Nephron progenitor cell (in vitro differentiated cells): ENCODE results near the gene CLNK.

Source experiments
- DNase-seq: peaks from one replicate; pipeline ENCODE4 v3.0.0; 2021
- H3K27ac Mint-ChIP-seq: 2 replicates; pipeline ENCODE4 v1.8.0; 2021; ENCODE audit warnings: mild to moderate bottlenecking, moderate library complexity, mixed read lengths
- H3K27me3 Mint-ChIP-seq: 2 replicates; pipeline ENCODE4 v1.8.0; 2021; ENCODE audit warnings: mild to moderate bottlenecking, low read depth, mixed read lengths; ENCODE audit not compliant: poor library complexity
- H3K36me3 Mint-ChIP-seq: 2 replicates; pipeline ENCODE4 v1.8.0; 2021; ENCODE audit warnings: low read depth, mixed read lengths
- H3K4me1 Mint-ChIP-seq: 2 replicates; pipeline ENCODE4 v1.8.0; 2021; ENCODE audit warnings: mixed read lengths
- H3K4me3 Mint-ChIP-seq: 2 replicates; pipeline ENCODE4 v1.8.0; 2021; ENCODE audit warnings: mild to moderate bottlenecking, moderate library complexity, mixed read lengths
- H3K9me3 Mint-ChIP-seq: 2 replicates; pipeline ENCODE4 v1.8.0; 2021; ENCODE audit warnings: mild to moderate bottlenecking, moderate library complexity, mixed read lengths
- CTCF ChIP-seq: fragments of 200-600 bp; sonication (generic); IDR thresholded peaks from 2 replicates; pipeline ENCODE4 v1.5.0; 2021; ENCODE audit warnings: antibody characterized with exemption

The CLNK gene

GRCh38 chr4:10535912-10536311 is 148.7 kb downstream of the CLNK start:
- Mint-ChIP-seq H3K4me1 (peaks cover 34% of the 10 kb centered on the region), H3K9me3 (no peaks in the 10 kb centered on the region), H3K36me3 (no peaks in the 10 kb centered on the region), H3K27me3 (no peaks in the 10 kb centered on the region), H3K27ac (no peak overlapping the region), H3K4me3 (no peak overlapping the region)
- DNase-seq, result no peak
- no peak for TF ChIP-seq CTCF

GRCh38 chr4:10534820-10535219 is 149.7 kb downstream of the CLNK start:
- peak overlapping the region; percentile 6 for H3K27ac Mint-ChIP-seq
- no peaks in the 10 kb centered on the region for H3K9me3 Mint-ChIP-seq
- TF ChIP-seq CTCF, result no peak
- H3K4me1 Mint-ChIP-seq, result peaks cover 34% of the 10 kb centered on the region
- no peaks in the 10 kb centered on the region for H3K27me3 Mint-ChIP-seq
- no peak for DNase-seq
- H3K36me3 Mint-ChIP-seq, result no peaks in the 10 kb centered on the region
- no peak overlapping the region for H3K4me3 Mint-ChIP-seq

GRCh38 chr4:10532155-10532554 is 152.4 kb downstream of the CLNK start:
- Mint-ChIP-seq H3K36me3 (no peaks in the 10 kb centered on the region), H3K4me3 (no peak overlapping the region), H3K27me3 (peaks cover 3% of the 10 kb centered on the region), H3K4me1 (peaks cover 34% of the 10 kb centered on the region), H3K9me3 (no peaks in the 10 kb centered on the region), H3K27ac (no peak overlapping the region)
- DNase-seq, result no peak
- no peak for TF ChIP-seq CTCF

- Mint-ChIP-seq H3K4me3 (no peak overlapping the region), H3K9me3 (no peaks in the 10 kb centered on the region), H3K4me1 (peaks cover 24% of the 10 kb centered on the region), H3K27ac (peak overlapping the region; percentile 63), H3K36me3 (no peaks in the 10 kb centered on the region), H3K27me3 (peaks cover 3% of the 10 kb centered on the region)
- no peak for DNase-seq
- no peak for TF ChIP-seq CTCF
Observed at GRCh38 chr4:10530137-10530786, 154.3 kb downstream of the CLNK start.

GRCh38 chr4:10529291-10530136 is 155.1 kb downstream of the CLNK start:
- Mint-ChIP-seq H3K4me1 (peaks cover 23% of the 10 kb centered on the region), H3K4me3 (no peak overlapping the region), H3K27ac (peak overlapping the region; percentile 63), H3K27me3 (peaks cover 3% of the 10 kb centered on the region), H3K9me3 (no peaks in the 10 kb centered on the region), H3K36me3 (no peaks in the 10 kb centered on the region)
- DNase-seq, result no peak
- no peak for TF ChIP-seq CTCF
